ENCODE results near the gene GORASP2. TPM values are rescaled to one million over a fixed set of nuclear protein-coding genes. Genes with fewer than 3 reads are reported as not detected.

The GORASP2 gene
- total and polyA plus RNA-seq, 2 of the 8 experiments (the other 6 are each of a cell fraction or from before 2014, with no cell fraction given) = 86.8 to 214 TPM

DNA sequence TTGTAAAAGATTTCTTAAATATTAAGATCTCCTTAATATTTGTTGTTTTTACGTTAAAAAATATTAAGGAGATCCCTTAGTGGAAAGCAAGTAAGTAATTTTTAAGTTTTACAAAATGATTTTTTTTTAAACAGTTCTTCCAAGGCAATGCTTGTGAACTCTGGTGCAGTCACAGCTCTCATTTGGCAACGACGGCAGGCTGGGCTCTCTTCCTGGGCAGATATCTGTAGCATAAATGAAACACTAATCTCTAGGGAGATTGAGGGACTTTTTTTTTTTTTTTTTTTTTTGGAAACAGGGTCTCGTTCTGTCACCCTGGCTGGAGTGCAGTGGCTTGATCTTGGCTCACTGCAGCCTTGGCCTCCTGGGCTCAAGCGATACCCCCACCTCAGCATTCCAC, 38.5 kb downstream of the GORASP2 start:
- Histone ChIP-seq H2AFZ (ENCODE audit: low read length) (no peak overlapping the region), H3K4me1 (replicated peaks in 1 of 4; ENCODE audit: control insufficient read depth in 3 of 4, insufficient read depth in 4 of 4, low read length in 3 of 4) (no peaks in the 10 kb centered on the region; a peak in 4 of 7 replicates), H3K4ac (replicated peaks; ENCODE audit: insufficient read length, low read depth, low read length) (no peak overlapping the region), H3K27ac (ENCODE audit: low read depth, low read length) (no peak overlapping the region), H3K79me2 (ENCODE audit: control insufficient read depth in 1 of 2, insufficient read depth in 2 of 2, low read length in 2 of 2) (no peaks in the 10 kb centered on the region), H3K4me3 (ENCODE audit: extremely low read depth in 1 of 4, insufficient read depth in 2 of 4, low read depth in 3 of 4, low read length in 4 of 4) (no peak overlapping the region), H2BK120ac (replicated peaks; ENCODE audit: low read depth, low read length) (no peak overlapping the region), H3K56ac (replicated peaks; ENCODE audit: insufficient read length, low read depth, low read length) (no peak overlapping the region), H3K23me2 (ENCODE audit: low read depth, low read length) (no peaks in the 10 kb centered on the region), H3K27me3 (replicated peaks in 1 of 4; ENCODE audit: control insufficient read depth in 3 of 4, extremely low read depth in 1 of 4, insufficient read depth in 3 of 4, low read length in 3 of 4) (no peaks in the 10 kb centered on the region), H3K14ac (ENCODE audit: insufficient read length) (no peak overlapping the region), H4K20me1 (replicated peaks in 1 of 2; ENCODE audit: control insufficient read depth in 1 of 2, insufficient read depth in 2 of 2, low read length in 2 of 2) (peaks cover 0 to 2% of the 10 kb centered on the region in 2 experiments), H4K5ac (ENCODE audit: insufficient read length, low read depth, low read length) (no peak overlapping the region), H2BK12ac (ENCODE audit: low read depth, low read length) (no peak overlapping the region), H3K36me3 (ENCODE audit: control insufficient read depth in 2 of 4, insufficient read depth in 4 of 4, low read length in 3 of 4) (peaks cover 13 to 50% (median 41%) of the 10 kb centered on the region in 4 experiments), H4K8ac (ENCODE audit: extremely low read depth, insufficient read depth, low read length) (no peak overlapping the region), H2BK5ac (ENCODE audit: low read depth, low read length) (no peak overlapping the region), H2BK15ac (ENCODE audit: low read length) (no peak overlapping the region), H3K23ac (ENCODE audit: insufficient read length) (no peak overlapping the region), H2AK5ac (ENCODE audit: low read depth, low read length) (no peak overlapping the region), H3K9ac (replicated peaks in 1 of 4; ENCODE audit: extremely low read depth in 1 of 4, low read depth in 3 of 4, low read length in 3 of 4) (no peak overlapping the region), H3K79me1 (ENCODE audit: low read depth, low read length) (no peaks in the 10 kb centered on the region), H3K9me3 (ENCODE audit: insufficient read depth in 2 of 2, low read depth in 1 of 2, low read length in 1 of 2) (no peaks in the 10 kb centered on the region), H3K18ac (ENCODE audit: extremely low read depth, low read length) (no peak overlapping the region), H2BK20ac (ENCODE audit: low read length) (no peak overlapping the region), H3K4me2 (ENCODE audit: insufficient read depth in 1 of 2, low read depth in 2 of 2, low read length in 2 of 2) (no peak overlapping the region), H4K91ac (replicated peaks; ENCODE audit: insufficient read length, low read length) (no peak overlapping the region)
- WGBS, 2 experiments (ENCODE audit: extremely low coverage in 1 of 2, insufficient coverage in 1 of 2, insufficient read length in 1 of 2, insufficient replicate concordance in 2 of 2, low coverage in 1 of 2, low lambda C conversion rate in 2 of 2, missing lambda C conversion rate in 1 of 2) = 96% methylated on average over 5 of the region's 5 CpGs; no CpG with 5 or more reads in 1 of the 2 experiments
- DNase-seq (ENCODE audit: low read depth in 1 of 2, low spot score in 2 of 2) (no peak), FAIRE-seq (no peak)
- ChIA-PET CTCF (ENCODE audit: partially characterized antibody) (interaction anchor here (0.6 to 1.9 kb wide), 13 partner anchors 9 to 622 kb away, joined by 3 to 8 read pairs (median 3); no protein-coding TSS in a partner anchor), POLR2A (ENCODE audit: partially characterized antibody) (interaction anchor here (1.6 to 2.5 kb wide), 3 partner anchors 11 to 464 kb away, joined by 5 to 6 read pairs (median 5); no protein-coding TSS in a partner anchor)
- TF ChIP-seq TBP (IDR thresholded peaks at IDR 0.05; ENCODE audit: low read depth, low read length) (no peak), ZNF274 (IDR thresholded peaks at IDR 0.05; ENCODE audit: borderline replicate concordance, extremely low read depth, low read length) (no peak), CREB1 (IDR thresholded peaks at IDR 0.05) (no peak), POU5F1 (IDR thresholded peaks at IDR 0.05; ENCODE audit: low read depth, low read length) (no peak), KDM5A (IDR thresholded peaks at IDR 0.05; ENCODE audit: low read length) (no peak), FOSL1 (IDR thresholded peaks at IDR 0.05; ENCODE audit: insufficient read depth, low read depth, low read length) (no peak), BCL11A (IDR thresholded peaks at IDR 0.05; ENCODE audit: low read depth in 2 of 2, low read length in 2 of 2) (no peak), RFX5 (IDR thresholded peaks at IDR 0.05; ENCODE audit: borderline replicate concordance, low read depth, low read length) (no peak), KDM1A (IDR thresholded peaks at IDR 0.05; ENCODE audit: borderline replicate concordance, low read length) (no peak), POLR2AphosphoS5 (IDR thresholded peaks at IDR 0.05; ENCODE audit: low read depth, low read length) (no peak), SP1 (IDR thresholded peaks at IDR 0.05; ENCODE audit: low read depth, low read length) (no peak), CEBPB (IDR thresholded peaks at IDR 0.05; ENCODE audit: low read depth, low read length) (no peak), POLR2A (IDR thresholded peaks at IDR 0.05; ENCODE audit: control extremely low read depth in 1 of 2, low read depth in 2 of 2, low read length in 2 of 2) (no peak), SIN3A (conservative IDR thresholded peaks at IDR 0.05 in 1 of 2, IDR thresholded peaks at IDR 0.05 in 1 of 2; ENCODE audit: low read depth in 1 of 2, low read length in 2 of 2) (no peak), SP4 (IDR thresholded peaks at IDR 0.05; ENCODE audit: low read length) (no peak)
- TF ChIP-seq, protein P1, sequence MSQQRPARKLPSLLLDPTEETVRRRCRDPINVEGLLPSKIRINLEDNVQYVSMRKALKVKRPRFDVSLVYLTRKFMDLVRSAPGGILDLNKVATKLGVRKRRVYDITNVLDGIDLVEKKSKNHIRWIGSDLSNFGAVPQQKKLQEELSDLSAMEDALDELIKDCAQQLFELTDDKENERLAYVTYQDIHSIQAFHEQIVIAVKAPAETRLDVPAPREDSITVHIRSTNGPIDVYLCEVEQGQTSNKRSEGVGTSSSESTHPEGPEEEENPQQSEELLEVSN (IDR thresholded peaks at IDR 0.05) = no peak

Data from H1 (cell line).